ENCODE data around the gene AMPD3. TPM values are rescaled to one million over a fixed set of nuclear protein-coding genes. Genes with fewer than 3 reads are reported as not detected.

The AMPD3 gene
- total and polyA plus RNA-seq, 2 donors (not counting 3 experiments of a cell fraction or from before 2014, with no cell fraction given), result 1.4 to 2.5 TPM

DNA sequence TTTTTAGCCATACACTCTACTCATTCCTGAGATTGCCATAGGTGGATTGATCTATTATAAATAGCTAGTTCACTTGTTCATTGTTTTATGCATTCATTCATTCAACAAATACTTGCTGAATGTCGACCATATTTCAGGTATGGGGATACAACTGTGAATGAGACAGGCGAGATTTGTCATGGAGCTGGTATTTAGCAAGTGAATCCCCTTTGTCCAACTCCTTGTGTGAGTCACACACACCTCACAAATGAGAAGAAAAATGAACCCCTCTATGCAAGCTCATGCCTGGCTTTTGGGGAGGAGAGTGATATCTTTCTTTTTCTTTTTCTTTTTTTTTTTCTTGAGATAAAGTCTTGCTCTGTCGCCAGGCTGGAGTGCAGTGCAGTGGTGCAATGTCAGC lies 1.8 kb upstream of the AMPD3 start:
- H3K36me3 ChIP-seq (ENCODE audit: control insufficient read depth in 2 of 2, extremely low read depth in 1 of 2, insufficient read depth in 2 of 2, low read length in 2 of 2), result no peaks in the 10 kb centered on the region
- H3K4me3 ChIP-seq (replicated peaks in 1 of 3; ENCODE audit: insufficient read depth in 1 of 3, low read depth in 1 of 3, low read length in 3 of 3), result no peak overlapping the region
- no peak overlapping the region for H2AFZ ChIP-seq (ENCODE audit: low read depth, low read length)
- no peaks in the 10 kb centered on the region for H3K79me2 ChIP-seq (ENCODE audit: control insufficient read depth, insufficient read depth, low read length)
- H3K9ac ChIP-seq (replicated peaks; ENCODE audit: extremely low read depth, insufficient read depth, low read length), result no peak overlapping the region
- H3K9me3 ChIP-seq (replicated peaks; ENCODE audit: control insufficient read depth, insufficient read depth, low read length), result no peaks in the 10 kb centered on the region
- H4K20me1 ChIP-seq (replicated peaks; ENCODE audit: control insufficient read depth, extremely low read depth, insufficient read depth, low read length), result no peaks in the 10 kb centered on the region
- TF ChIP-seq MAX (IDR thresholded peaks at IDR 0.05; ENCODE audit: insufficient read depth, insufficient read length) (no peak), POLR2AphosphoS5 (IDR thresholded peaks at IDR 0.05; ENCODE audit: insufficient read depth, low read depth, low read length) (no peak), EZH2 (IDR thresholded peaks at IDR 0.05; ENCODE audit: borderline replicate concordance, low read depth, low read length, severe bottlenecking) (no peak)
- TF ChIP-seq, protein P1, sequence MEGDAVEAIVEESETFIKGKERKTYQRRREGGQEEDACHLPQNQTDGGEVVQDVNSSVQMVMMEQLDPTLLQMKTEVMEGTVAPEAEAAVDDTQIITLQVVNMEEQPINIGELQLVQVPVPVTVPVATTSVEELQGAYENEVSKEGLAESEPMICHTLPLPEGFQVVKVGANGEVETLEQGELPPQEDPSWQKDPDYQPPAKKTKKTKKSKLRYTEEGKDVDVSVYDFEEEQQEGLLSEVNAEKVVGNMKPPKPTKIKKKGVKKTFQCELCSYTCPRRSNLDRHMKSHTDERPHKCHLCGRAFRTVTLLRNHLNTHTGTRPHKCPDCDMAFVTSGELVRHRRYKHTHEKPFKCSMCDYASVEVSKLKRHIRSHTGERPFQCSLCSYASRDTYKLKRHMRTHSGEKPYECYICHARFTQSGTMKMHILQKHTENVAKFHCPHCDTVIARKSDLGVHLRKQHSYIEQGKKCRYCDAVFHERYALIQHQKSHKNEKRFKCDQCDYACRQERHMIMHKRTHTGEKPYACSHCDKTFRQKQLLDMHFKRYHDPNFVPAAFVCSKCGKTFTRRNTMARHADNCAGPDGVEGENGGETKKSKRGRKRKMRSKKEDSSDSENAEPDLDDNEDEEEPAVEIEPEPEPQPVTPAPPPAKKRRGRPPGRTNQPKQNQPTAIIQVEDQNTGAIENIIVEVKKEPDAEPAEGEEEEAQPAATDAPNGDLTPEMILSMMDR (IDR thresholded peaks at IDR 0.05; ENCODE audit: extremely low read depth in 1 of 2, insufficient read depth in 1 of 2, low read depth in 1 of 2, low read length in 2 of 2), result no peak
- dilution Hi-C loops (cut with MboI; ENCODE audit: extremely low pct_ligation_motif_present, low sequenced_read_pairs) (no loop called here), intact Hi-C loops (cut with micrococcal nuclease) (no loop called here)
- FAIRE-seq (no peak), DNase-seq (ENCODE audit: low read depth, low spot score) (no peak)
- peaks cover 0 to 15% of the 10 kb centered on the region in 2 experiments for H3K27me3 ChIP-seq (ENCODE audit: control insufficient read depth in 2 of 2, insufficient read depth in 2 of 2, low read length in 2 of 2)
- ChIA-PET POLR2A (no interaction called here), CTCF (interaction anchor here (0.7 to 5.0 kb wide), 4 partner anchors 10 to 42 kb away, joined by 3 to 18 read pairs (median 4); no protein-coding TSS in a partner anchor)
- H3K27ac ChIP-seq (ENCODE audit: insufficient read depth, low read depth, low read length), result no peak overlapping the region
- no peaks in the 10 kb centered on the region for H3K9me1 ChIP-seq (replicated peaks; ENCODE audit: control insufficient read depth, extremely low read depth, insufficient read depth, low read length)
- peaks cover 7% of the 10 kb centered on the region for H3K4me1 ChIP-seq (ENCODE audit: control insufficient read depth, extremely low read depth, insufficient read depth, low read length)
- H3K4me2 ChIP-seq (ENCODE audit: insufficient read depth, low read length), result no peak overlapping the region
- no TSS peak for BruUV-seq (replicated peaks)

All from endothelial cell of umbilical vein (primary cell).